ENCODE results near the gene CFAP300. TPM values are rescaled to one million over a fixed set of nuclear protein-coding genes. Genes with fewer than 3 reads are reported as not detected.

Gene CFAP300
- total and polyA plus RNA-seq, 4 donors = 6.5 to 13.1 (median 7.4) TPM

DNA sequence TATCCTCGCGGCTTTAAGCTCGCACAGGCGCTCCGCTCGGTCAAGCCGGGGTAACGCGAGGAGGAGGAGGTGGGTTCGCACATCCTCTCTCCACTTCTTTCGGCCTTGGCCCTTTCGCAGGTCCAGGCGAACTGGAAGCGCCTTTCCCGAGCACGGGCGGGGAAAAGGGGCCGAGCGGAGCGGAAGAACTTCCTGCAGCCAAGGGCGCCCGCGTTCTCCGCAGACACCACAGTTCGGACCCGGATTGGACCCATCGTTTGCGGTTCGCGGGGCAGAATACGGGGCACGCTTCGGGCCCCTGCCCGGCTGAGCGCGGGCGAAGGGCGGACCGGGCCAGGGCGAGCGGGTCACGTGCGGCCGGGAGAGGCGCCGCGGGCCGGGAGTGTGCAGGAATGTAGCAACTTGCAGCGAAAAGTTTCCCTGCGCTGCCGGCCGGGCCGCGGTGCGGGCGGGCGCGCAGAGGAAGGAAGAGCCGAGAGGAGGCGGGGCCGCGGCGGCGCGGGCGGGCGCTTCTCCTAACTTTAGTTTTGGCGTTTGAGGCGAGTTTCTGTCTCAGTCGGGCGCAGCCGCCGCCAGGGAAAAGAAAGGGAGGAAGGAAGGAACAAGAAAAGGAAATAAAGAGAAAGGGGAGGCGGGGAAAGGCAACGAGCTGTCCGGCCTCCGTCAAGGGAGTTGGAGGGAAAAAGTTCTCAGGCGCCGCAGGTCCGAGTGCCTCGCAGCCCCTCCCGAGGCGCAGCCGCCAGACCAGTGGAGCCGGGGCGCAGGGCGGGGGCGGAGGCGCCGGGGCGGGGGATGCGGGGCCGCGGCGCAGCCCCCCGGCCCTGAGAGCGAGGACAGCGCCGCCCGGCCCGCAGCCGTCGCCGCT lies 62.9 kb downstream of the CFAP300 start, which contains the start of gene YAP1:
TSS of gene YAP1 (plus strand) at position 552 of the 865 bp plus-strand sequence. CDS start 402 bp downstream, outside the sequence.
- WGBS (ENCODE audit: insufficient coverage) = under 1% methylated on average over 103 of the region's 104 CpGs
- peak within 1 kb of the TSS; percentile 90 for H3K4me3 ChIP-seq (ENCODE audit: low read depth, low read length)
- peaks cover 22% of the 10 kb centered on the region for H3K27me3 ChIP-seq (ENCODE audit: control insufficient read depth, insufficient read depth, low read length)
- H3K36me3 ChIP-seq (ENCODE audit: control insufficient read depth, insufficient read depth, low read length) = no peaks in the 10 kb centered on the region
- peaks cover 12% of the 10 kb centered on the region for H3K4me1 ChIP-seq (ENCODE audit: control insufficient read depth, insufficient read depth, low read length)
- H3K9me3 ChIP-seq (ENCODE audit: control insufficient read depth, insufficient read depth, low read length) = no peaks in the 10 kb centered on the region
- H3K27ac ChIP-seq (ENCODE audit: low read depth, low read length) = peak within 1 kb of the TSS; percentile 98
- DNase-seq (ENCODE audit: low read depth in 4 of 6, low spot score in 6 of 6) = peak; percentile 72 to 96 (median 82)

- DNase-seq (ENCODE audit: low read depth in 4 of 6, low spot score in 6 of 6) = no peak
- Histone ChIP-seq H3K27ac (ENCODE audit: low read depth, low read length) (peak overlapping the region; percentile 98), H3K4me3 (ENCODE audit: low read depth, low read length) (peak overlapping the region; percentile 90), H3K27me3 (ENCODE audit: control insufficient read depth, insufficient read depth, low read length) (peaks cover 22% of the 10 kb centered on the region), H3K9me3 (ENCODE audit: control insufficient read depth, insufficient read depth, low read length) (no peaks in the 10 kb centered on the region), H3K4me1 (ENCODE audit: control insufficient read depth, insufficient read depth, low read length) (peaks cover 12% of the 10 kb centered on the region), H3K36me3 (ENCODE audit: control insufficient read depth, insufficient read depth, low read length) (no peaks in the 10 kb centered on the region)
- under 1% methylated on average over 31 of the region's 31 CpGs for WGBS (ENCODE audit: insufficient coverage)
Observed at GRCh38 chr11:102110761-102111010, 63.4 kb downstream of the CFAP300 start.

DNA sequence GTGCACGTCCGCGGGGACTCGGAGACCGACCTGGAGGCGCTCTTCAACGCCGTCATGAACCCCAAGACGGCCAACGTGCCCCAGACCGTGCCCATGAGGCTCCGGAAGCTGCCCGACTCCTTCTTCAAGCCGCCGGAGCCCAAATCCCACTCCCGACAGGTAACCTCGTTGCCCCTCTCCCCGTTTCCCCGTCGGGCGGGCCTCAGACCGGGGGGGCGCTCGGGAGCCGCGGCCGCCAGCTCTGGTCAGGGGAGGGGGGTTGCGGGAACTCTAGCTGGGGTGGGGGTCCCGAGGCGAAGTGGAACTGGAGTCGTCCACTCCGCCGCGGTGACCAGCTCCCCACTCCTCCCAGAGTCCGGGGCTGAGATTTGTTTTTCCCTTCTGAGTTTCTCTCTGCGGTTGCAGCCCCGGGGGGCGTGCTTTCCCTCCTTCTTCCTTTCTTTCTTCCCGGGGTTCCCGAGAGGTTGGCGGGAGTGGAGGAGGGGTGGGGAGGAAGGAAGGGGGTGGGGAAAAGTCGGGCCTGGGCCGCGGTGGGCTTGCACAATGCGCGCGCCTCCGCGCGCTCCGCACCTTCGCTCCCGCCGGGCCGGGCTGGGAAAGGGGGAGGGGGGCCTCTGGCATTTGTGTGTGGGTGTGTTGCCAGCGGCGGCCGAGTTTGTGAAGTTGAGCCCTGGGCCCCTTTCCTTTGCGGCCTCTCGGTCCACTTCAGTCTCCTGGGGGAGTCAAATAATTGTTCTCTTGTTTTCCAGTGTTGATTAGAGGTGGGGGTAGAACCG lies 64.0 kb downstream of the CFAP300 start:
- DNase-seq (ENCODE audit: low read depth in 4 of 6, low spot score in 6 of 6) = peak in 2 of 6 donors; percentile 74 to 89
- H3K27ac ChIP-seq (ENCODE audit: low read depth, low read length) = peak overlapping the region; percentile 98
- 0% methylated on average over 45 of the region's 61 CpGs for WGBS (ENCODE audit: insufficient coverage)

GRCh38 chr11:102111787-102112508 lies 64.7 kb downstream of the CFAP300 start:
- Histone ChIP-seq H3K4me3 (ENCODE audit: low read depth, low read length) (peak overlapping the region; percentile 90), H3K9me3 (ENCODE audit: control insufficient read depth, insufficient read depth, low read length) (no peaks in the 10 kb centered on the region), H3K27me3 (ENCODE audit: control insufficient read depth, insufficient read depth, low read length) (peaks cover 22% of the 10 kb centered on the region), H3K4me1 (ENCODE audit: control insufficient read depth, insufficient read depth, low read length) (peaks cover 12% of the 10 kb centered on the region), H3K27ac (ENCODE audit: low read depth, low read length) (peak overlapping the region; percentile 98), H3K36me3 (ENCODE audit: control insufficient read depth, insufficient read depth, low read length) (no peaks in the 10 kb centered on the region)
- 2% methylated on average over 9 of the region's 20 CpGs for WGBS (ENCODE audit: insufficient coverage)
- peak in 2 of 6 donors; percentile 58 to 70 for DNase-seq (ENCODE audit: low read depth in 4 of 6, low spot score in 6 of 6)

More for the DNA sequence above, 64.0 kb downstream of the CFAP300 start:
- H3K9me3 ChIP-seq (ENCODE audit: control insufficient read depth, insufficient read depth, low read length) = no peaks in the 10 kb centered on the region
- H3K27me3 ChIP-seq (ENCODE audit: control insufficient read depth, insufficient read depth, low read length) = peaks cover 22% of the 10 kb centered on the region
- H3K4me1 ChIP-seq (ENCODE audit: control insufficient read depth, insufficient read depth, low read length) = peaks cover 12% of the 10 kb centered on the region
- no peaks in the 10 kb centered on the region for H3K36me3 ChIP-seq (ENCODE audit: control insufficient read depth, insufficient read depth, low read length)
- peak overlapping the region; percentile 90 for H3K4me3 ChIP-seq (ENCODE audit: low read depth, low read length)

GRCh38 chr11:102112509-102112821 lies 65.2 kb downstream of the CFAP300 start:
- DNase-seq (ENCODE audit: low read depth in 4 of 6, low spot score in 6 of 6) = peak in 2 of 6 donors; percentile 24 to 29
- H3K4me1 ChIP-seq (ENCODE audit: control insufficient read depth, insufficient read depth, low read length) = peaks cover 12% of the 10 kb centered on the region
- H3K27ac ChIP-seq (ENCODE audit: low read depth, low read length) = peak overlapping the region; percentile 98

DNA sequence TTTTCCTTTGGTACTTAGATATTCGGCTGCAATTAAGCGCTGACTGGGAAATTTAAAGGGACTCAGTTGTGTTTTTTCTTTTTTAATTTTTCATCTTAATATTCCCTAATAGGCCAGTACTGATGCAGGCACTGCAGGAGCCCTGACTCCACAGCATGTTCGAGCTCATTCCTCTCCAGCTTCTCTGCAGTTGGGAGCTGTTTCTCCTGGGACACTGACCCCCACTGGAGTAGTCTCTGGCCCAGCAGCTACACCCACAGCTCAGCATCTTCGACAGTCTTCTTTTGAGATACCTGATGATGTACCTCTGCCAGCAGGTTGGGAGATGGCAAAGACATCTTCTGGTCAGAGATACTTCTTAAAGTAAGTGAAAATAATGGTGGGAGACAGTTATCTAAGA lies 66.8 kb downstream of the CFAP300 start:
- no peak for DNase-seq (ENCODE audit: low read depth in 4 of 6, low spot score in 6 of 6)
- H3K4me3 ChIP-seq (ENCODE audit: low read depth, low read length) = no peak overlapping the region
- H3K27ac ChIP-seq (ENCODE audit: low read depth, low read length) = no peak overlapping the region
- no peaks in the 10 kb centered on the region for H3K9me3 ChIP-seq (ENCODE audit: control insufficient read depth, insufficient read depth, low read length)
- H3K36me3 ChIP-seq (ENCODE audit: control insufficient read depth, insufficient read depth, low read length) = no peaks in the 10 kb centered on the region
- peaks cover 16% of the 10 kb centered on the region for H3K4me1 ChIP-seq (ENCODE audit: control insufficient read depth, insufficient read depth, low read length)
- H3K27me3 ChIP-seq (ENCODE audit: control insufficient read depth, insufficient read depth, low read length) = peaks cover 22% of the 10 kb centered on the region
- 58% methylated on average over 2 of the region's 4 CpGs for WGBS (ENCODE audit: insufficient coverage)

More at GRCh38 chr11:102112509-102112821, 65.2 kb downstream of the CFAP300 start:
- H3K36me3 ChIP-seq (ENCODE audit: control insufficient read depth, insufficient read depth, low read length) = no peaks in the 10 kb centered on the region
- peak overlapping the region; percentile 90 for H3K4me3 ChIP-seq (ENCODE audit: low read depth, low read length)
- peaks cover 22% of the 10 kb centered on the region for H3K27me3 ChIP-seq (ENCODE audit: control insufficient read depth, insufficient read depth, low read length)
- WGBS (ENCODE audit: insufficient coverage) = no CpG with 5 or more reads among the region's 5 CpGs
- no peaks in the 10 kb centered on the region for H3K9me3 ChIP-seq (ENCODE audit: control insufficient read depth, insufficient read depth, low read length)

DNA sequence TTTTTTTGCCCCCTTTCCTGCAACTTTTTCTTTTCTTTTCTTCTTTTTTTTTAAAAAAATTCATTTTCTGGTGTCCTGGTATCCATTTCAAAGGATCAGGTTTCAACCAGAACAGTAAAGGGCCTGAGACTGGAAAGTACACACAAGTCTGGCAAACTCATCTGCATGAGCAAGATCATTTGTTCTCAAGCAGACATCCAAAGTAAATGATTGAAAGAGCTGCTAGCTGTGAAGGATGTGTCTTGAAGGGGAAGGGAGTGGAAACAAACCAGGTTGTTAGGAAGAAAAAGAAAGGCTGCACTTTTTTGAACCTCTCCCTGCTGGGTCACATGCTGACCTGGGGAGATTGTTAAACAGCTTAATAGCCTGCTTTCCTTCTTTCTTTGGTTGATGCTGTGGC lies 68.3 kb downstream of the CFAP300 start:
- peaks cover 12% of the 10 kb centered on the region for H3K4me1 ChIP-seq (ENCODE audit: control insufficient read depth, insufficient read depth, low read length)
- no peaks in the 10 kb centered on the region for H3K9me3 ChIP-seq (ENCODE audit: control insufficient read depth, insufficient read depth, low read length)
- H3K27me3 ChIP-seq (ENCODE audit: control insufficient read depth, insufficient read depth, low read length) = peaks cover 22% of the 10 kb centered on the region
- H3K36me3 ChIP-seq (ENCODE audit: control insufficient read depth, insufficient read depth, low read length) = no peaks in the 10 kb centered on the region
- H3K4me3 ChIP-seq (ENCODE audit: low read depth, low read length) = no peak overlapping the region
- peak overlapping the region; percentile 17 for H3K27ac ChIP-seq (ENCODE audit: low read depth, low read length)
- DNase-seq (ENCODE audit: low read depth in 4 of 6, low spot score in 6 of 6) = peak in 2 of 6 donors; percentile 34 to 70

DNA sequence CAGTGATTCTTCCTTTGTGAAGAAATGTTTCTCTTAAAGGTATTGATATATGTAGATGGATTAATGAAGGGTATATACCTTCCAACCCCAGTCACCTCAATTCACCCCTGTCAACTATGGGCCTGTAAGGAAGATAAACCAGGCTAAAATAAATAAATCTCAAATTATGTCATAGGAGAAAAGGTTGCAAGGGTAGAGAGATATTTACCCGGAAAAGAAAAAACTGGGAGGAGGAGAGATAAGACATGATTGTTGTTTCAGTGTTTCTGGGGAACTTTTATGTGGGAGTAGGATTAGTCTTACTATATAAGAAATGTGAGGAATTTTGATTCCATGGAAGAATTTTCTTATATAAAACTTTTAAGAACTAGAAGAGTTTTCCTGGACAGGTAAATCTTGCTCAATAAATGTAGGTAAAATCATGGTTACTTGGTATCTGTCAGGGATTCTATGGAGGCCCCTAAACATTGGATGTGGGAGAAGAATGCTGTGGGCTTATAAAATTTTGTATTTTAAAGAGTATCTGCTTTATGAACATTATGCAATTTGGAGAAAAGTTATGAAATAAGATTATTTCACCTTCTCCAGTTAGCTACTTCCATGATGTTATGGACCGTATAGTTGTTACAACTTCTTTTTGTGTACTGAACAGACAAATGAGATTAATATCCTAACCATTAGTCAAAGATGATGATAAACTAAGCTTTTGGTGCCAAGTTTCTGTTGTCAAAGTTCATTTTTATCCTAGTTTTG lies 69.4 kb downstream of the CFAP300 start:
- WGBS (ENCODE audit: insufficient coverage) = no CpG with 5 or more reads among the region's 2 CpGs
- peaks cover 17% of the 10 kb centered on the region for H3K27me3 ChIP-seq (ENCODE audit: control insufficient read depth, insufficient read depth, low read length)
- H3K4me1 ChIP-seq (ENCODE audit: control insufficient read depth, insufficient read depth, low read length) = peaks cover 7% of the 10 kb centered on the region
- H3K27ac ChIP-seq (ENCODE audit: low read depth, low read length) = peak overlapping the region; percentile 17
- H3K36me3 ChIP-seq (ENCODE audit: control insufficient read depth, insufficient read depth, low read length) = no peaks in the 10 kb centered on the region
- no peak overlapping the region for H3K4me3 ChIP-seq (ENCODE audit: low read depth, low read length)
- no peak for DNase-seq (ENCODE audit: low read depth in 4 of 6, low spot score in 6 of 6)
- no peaks in the 10 kb centered on the region for H3K9me3 ChIP-seq (ENCODE audit: control insufficient read depth, insufficient read depth, low read length)
